ENCODE results near the gene RBM18.

- TF ChIP-seq CTCF (IDR thresholded peaks at IDR 0.05), result no peak
- no peak for TF ChIP-seq POLR2A (IDR thresholded peaks at IDR 0.05)
Observed at GRCh38 chr9:122302237-122303093, 37.8 kb upstream of the RBM18 start.

Measured in testis (tissue), 2 donors.